ENCODE results near the gene SSR1.

- TF ChIP-seq CTCF (conservative IDR thresholded peaks at IDR 0.05; ENCODE audit: low read length) (no peak), EZH2phosphoT487 (IDR thresholded peaks at IDR 0.05; ENCODE audit: borderline replicate concordance, low read depth, low read length) (no peak)
Measured at GRCh38 chr6:7241160-7241559, 71.8 kb downstream of the SSR1 start.

Data from OCI-LY7 (cell line).